HepG2 (cell line): ENCODE data around the gene ASIC2. TPM values are rescaled to one million over a fixed set of nuclear protein-coding genes. Genes with fewer than 3 reads are reported as not detected.

ENCODE experiments used
- ATAC-seq: fragments of 200-7000 bp; cut with Tn5 transposase; 3 replicates; pipeline ENCODE4 v1.9.1; 2020; ENCODE audit warnings: mild to moderate bottlenecking, moderate library complexity
- BruUV-seq: library from RNA; stranded (reverse); fragments of 400-500 nt; replicated peaks from 2 replicates; lab custom pipeline; 2021; lab: Mats Ljungman, UMichigan
- CTCF ChIA-PET: fragments of 300-600 bp; formaldehyde crosslinking; extraction: SDS; loops from one replicate; lab custom pipeline; 2021; ENCODE audit warnings: low total read pairs, inconsistent platforms, low intra/inter-chr PET ratio; lab: Yijun Ruan, JAX
- POLR2A ChIA-PET: fragments of 350-600 bp; sonication (Branson Sonifier 250); formaldehyde crosslinking; loops from one replicate; lab custom pipeline; 2020; ENCODE audit warnings: antibody characterized with exemption, inconsistent platforms; lab: Yijun Ruan, JAX
- DNase-seq: peaks from one replicate; pipeline ENCODE4 v3.0.0-alpha.2; 2015; ENCODE audit warnings: low spot score
- FAIRE-seq: peaks from 3 replicates; lab custom pipeline; 2011; peaks lifted over from hg19 to GRCh38; lab: Jason Lieb, UNC
- H2AFZ ChIP-seq: one replicate; pipeline ENCODE4 v1.6.1; 2011; ENCODE audit warnings: low read length, inconsistent platforms
- H3K27ac ChIP-seq: fragments of 300-600 bp; 3 replicates; pipeline ENCODE4 v1.8.0; 2011; ENCODE audit warnings: mixed run types, mild to moderate bottlenecking, mixed read lengths, low read length, inconsistent platforms; ENCODE audit not compliant: insufficient read depth; ENCODE audit errors: extremely low read length
- H3K27me3 ChIP-seq, 2 experiments: fragments of 200-600 bp in 1 of 2; 2 replicates in 1 of 2; 3 replicates in 1 of 2; pipeline versions ENCODE4 v1.6.0 to v1.8.0; 2011; ENCODE audit warnings: low read length in 2 of 2, mild to moderate bottlenecking in 2 of 2, moderate library complexity in 2 of 2, inconsistent platforms in 1 of 2; ENCODE audit not compliant: insufficient read depth in 2 of 2, control insufficient read depth in 1 of 2
- H3K36me3 ChIP-seq, 2 experiments: fragments of 200-600 bp in 1 of 2; replicated peaks in 1 of 2; 2 replicates in 1 of 2; 3 replicates in 1 of 2; pipeline versions ENCODE4 v1.5.1 to v1.8.0; 2011; ENCODE audit warnings: low read length in 2 of 2, inconsistent platforms in 1 of 2; ENCODE audit not compliant: insufficient read depth in 2 of 2, control insufficient read depth in 1 of 2
- H3K4me1 ChIP-seq: 2 replicates; pipeline ENCODE4 v1.5.1; 2012; ENCODE audit warnings: low read length, inconsistent platforms; ENCODE audit not compliant: insufficient read depth
- H3K4me2 ChIP-seq: 2 replicates; pipeline ENCODE4 v1.6.0; 2011; ENCODE audit warnings: low read depth, low read length, inconsistent platforms
- H3K4me3 ChIP-seq, 3 experiments: fragments of 200-600 bp in 1 of 3; sonication (generic), shearing (Covaris generic) in 1 of 3; replicated peaks in 1 of 3; 2 replicates each; pipeline ENCODE4 v1.5.1; 2011 to 2016; ENCODE audit warnings: low read length in 3 of 3, inconsistent platforms in 2 of 3, low read depth in 2 of 3, mild to moderate bottlenecking in 2 of 3, control low read depth in 1 of 3, mixed read lengths in 1 of 3; ENCODE audit not compliant: insufficient read depth in 1 of 3
- H3K79me2 ChIP-seq: one replicate; pipeline ENCODE4 v1.6.1; 2011; ENCODE audit warnings: low read length, inconsistent platforms; ENCODE audit not compliant: insufficient read depth
- H3K9ac ChIP-seq: 2 replicates; pipeline ENCODE4 v1.6.0; 2011; ENCODE audit warnings: mild to moderate bottlenecking, low read depth, low read length, inconsistent platforms; ENCODE audit not compliant: insufficient read depth
- H3K9me3 ChIP-seq: 2 replicates; pipeline ENCODE4 v1.5.1; 2012; ENCODE audit warnings: mild to moderate bottlenecking, low read length
- H4K20me1 ChIP-seq: 2 replicates; pipeline ENCODE4 v1.6.0; 2011; ENCODE audit warnings: inconsistent platforms, mild to moderate bottlenecking, low read length, moderate library complexity; ENCODE audit not compliant: insufficient read depth
- AFF4 ChIP-seq: sonication (generic); formaldehyde crosslinking; IDR thresholded peaks from 2 replicates; pipeline ENCODE4 v1.4.0; 2020; ENCODE audit warnings: missing genetic modification reagents
- CTCF ChIP-seq: sonication (generic); formaldehyde crosslinking; IDR thresholded peaks from 2 replicates; pipeline ENCODE4 v1.5.0; 2020; ENCODE audit warnings: mild to moderate bottlenecking, missing genetic modification reagents, moderate library complexity
- GATAD1 ChIP-seq: IDR thresholded peaks from 2 replicates; pipeline ENCODE4 v1.6.1; 2016; ENCODE audit warnings: missing genetic modification reagents, missing compliant biosample characterization
- IKZF1 ChIP-seq: fragments of 450-650 bp; IDR thresholded peaks from 2 replicates; pipeline ENCODE4 v1.7.1; 2016
- KAT7 ChIP-seq: IDR thresholded peaks from 2 replicates; pipeline ENCODE4 v1.6.1; 2018; ENCODE audit warnings: borderline replicate concordance, missing compliant biosample characterization
- LBX2 ChIP-seq: sonication (generic); formaldehyde crosslinking; IDR thresholded peaks from 2 replicates; pipeline ENCODE4 v1.5.0; 2020; ENCODE audit warnings: missing genetic modification reagents, mild to moderate bottlenecking, borderline replicate concordance
- MTF1 ChIP-seq: sonication (generic); formaldehyde crosslinking; IDR thresholded peaks from 2 replicates; pipeline ENCODE4 v1.5.0; 2020; ENCODE audit warnings: missing genetic modification reagents
- RNF2 ChIP-seq: fragments of 450-650 bp; conservative IDR thresholded peaks from 2 replicates; pipeline ENCODE4 v1.6.1; 2016; ENCODE audit warnings: low read depth
- ZKSCAN1 ChIP-seq: fragments of 150-350 bp; IDR thresholded peaks from 2 replicates; pipeline ENCODE4 v1.6.1; 2014; ENCODE audit warnings: low read length
- ZNF331 ChIP-seq: sonication (generic); formaldehyde crosslinking; IDR thresholded peaks from 2 replicates; pipeline ENCODE4 v1.4.0; 2020; ENCODE audit warnings: missing genetic modification reagents
- ZNF720 ChIP-seq: sonication (generic); formaldehyde crosslinking; IDR thresholded peaks from 2 replicates; pipeline ENCODE4 v1.4.0; 2020; ENCODE audit warnings: missing genetic modification reagents
- ZNF850 ChIP-seq: sonication (generic); formaldehyde crosslinking; conservative IDR thresholded peaks from 2 replicates; pipeline ENCODE4 v1.9.0; 2021; ENCODE audit warnings: mild to moderate bottlenecking, missing genetic modification reagents
- WGBS: methylation state at CpG from one replicate; pipeline ENCODE4 v1.1.6; 2017; ENCODE audit warnings: low lambda C conversion rate; 5-methylcytosine and 5-hydroxymethylcytosine counted together
- in situ Hi-C: cut with HindIII; loops from 2 replicates; pipeline ENCODE4 v1.10.0; 2017; ENCODE audit warnings: low pct_unique_long_range_greater_than_20kb; ENCODE audit not compliant: extremely low pct_ligation_motif_present
- intact Hi-C: fragments of 100-400 bp; cut with micrococcal nuclease; formaldehyde crosslinking; loops from one replicate; pipeline ENCODE4 v1.10.0; 2022; ENCODE audit not compliant: unreplicated experiment
- polyA plus RNA-seq, 8 experiments: library from polyadenylated mRNA; depleted of rRNA in 3 of 8; stranded (reverse) in 7 of 8; unstranded in 1 of 8; fragments of >200 nt; fragmentation: Illumina TruSeq in 4 of 8; extraction: Trizol in 4 of 8; gene quantifications; 2 replicates each; pipeline versions ENCODE4 v1.2.1 to v1.2.3, GENCODE V29; 2011 to 2016; ENCODE audit warnings: low read depth in 4 of 8, missing spikeins in 1 of 8, mixed read lengths in 1 of 8; ENCODE audit not compliant: insufficient read depth in 1 of 8
- total RNA-seq, 5 experiments: library from RNA; depleted of rRNA; stranded (reverse); fragments of >200 nt; fragmentation: Illumina TruSeq; extraction: Trizol; gene quantifications; 2 replicates each; pipeline ENCODE4 v1.2.3, GENCODE V29; 2016; ENCODE audit warnings: low read depth in 1 of 5
- TF ChIP-seq, protein P1 (sequence below): sonication (generic); formaldehyde crosslinking; IDR thresholded peaks from 2 replicates; pipeline ENCODE4 v1.5.1; 2020; ENCODE audit warnings: missing genetic modification reagents, mild to moderate bottlenecking, borderline replicate concordance
- TF ChIP-seq, protein P2 (sequence below): sonication (generic); formaldehyde crosslinking; IDR thresholded peaks from 2 replicates; pipeline ENCODE4 v1.5.0; 2020; ENCODE audit warnings: missing genetic modification reagents

The ASIC2 gene
- total and polyA plus RNA-seq, 2 of the 13 experiments (the other 11 are each of a cell fraction or from before 2014, with no cell fraction given): not detected

GRCh38 chr17:33288954-33289353, 4.1 kb downstream of the ASIC2 start (continued):
- peak; percentile 27 for TF ChIP-seq CTCF
- no peak for TF ChIP-seq IKZF1
- TF ChIP-seq, protein P1, sequence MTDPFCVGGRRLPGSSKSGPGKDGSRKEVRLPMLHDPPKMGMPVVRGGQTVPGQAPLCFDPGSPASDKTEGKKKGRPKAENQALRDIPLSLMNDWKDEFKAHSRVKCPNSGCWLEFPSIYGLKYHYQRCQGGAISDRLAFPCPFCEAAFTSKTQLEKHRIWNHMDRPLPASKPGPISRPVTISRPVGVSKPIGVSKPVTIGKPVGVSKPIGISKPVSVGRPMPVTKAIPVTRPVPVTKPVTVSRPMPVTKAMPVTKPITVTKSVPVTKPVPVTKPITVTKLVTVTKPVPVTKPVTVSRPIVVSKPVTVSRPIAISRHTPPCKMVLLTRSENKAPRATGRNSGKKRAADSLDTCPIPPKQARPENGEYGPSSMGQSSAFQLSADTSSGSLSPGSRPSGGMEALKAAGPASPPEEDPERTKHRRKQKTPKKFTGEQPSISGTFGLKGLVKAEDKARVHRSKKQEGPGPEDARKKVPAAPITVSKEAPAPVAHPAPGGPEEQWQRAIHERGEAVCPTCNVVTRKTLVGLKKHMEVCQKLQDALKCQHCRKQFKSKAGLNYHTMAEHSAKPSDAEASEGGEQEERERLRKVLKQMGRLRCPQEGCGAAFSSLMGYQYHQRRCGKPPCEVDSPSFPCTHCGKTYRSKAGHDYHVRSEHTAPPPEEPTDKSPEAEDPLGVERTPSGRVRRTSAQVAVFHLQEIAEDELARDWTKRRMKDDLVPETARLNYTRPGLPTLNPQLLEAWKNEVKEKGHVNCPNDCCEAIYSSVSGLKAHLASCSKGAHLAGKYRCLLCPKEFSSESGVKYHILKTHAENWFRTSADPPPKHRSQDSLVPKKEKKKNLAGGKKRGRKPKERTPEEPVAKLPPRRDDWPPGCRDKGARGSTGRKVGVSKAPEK (CRISPR knock-in tag): no peak

- H3K36me3 ChIP-seq: no peaks in the 10 kb centered on the region
- BruUV-seq: no TSS peak
- in situ Hi-C loops: no loop called here
- FAIRE-seq (no peak), ATAC-seq (no peak), DNase-seq (no peak)
- WGBS: 0% methylated on average over 2 of the region's 3 CpGs
- no peak overlapping the region for H2AFZ ChIP-seq
- H3K4me1 ChIP-seq: peaks cover 12% of the 10 kb centered on the region
- H3K9me3 ChIP-seq: no peaks in the 10 kb centered on the region
- ChIA-PET CTCF (no interaction called here), POLR2A (no interaction called here)
- H3K4me3 ChIP-seq: no peak overlapping the region
- H3K27me3 ChIP-seq: peaks cover 0 to 16% of the 10 kb centered on the region in 2 experiments; a peak in 3 of 5 replicates
- no peak overlapping the region for H3K9ac ChIP-seq
- no peaks in the 10 kb centered on the region for H4K20me1 ChIP-seq
- H3K79me2 ChIP-seq: no peaks in the 10 kb centered on the region
- H3K4me2 ChIP-seq: no peak overlapping the region
- intact Hi-C loops: no loop called here
- H3K27ac ChIP-seq: no peak overlapping the region
- TF ChIP-seq ZNF720: no peak
- TF ChIP-seq LBX2 (CRISPR knock-in tag): no peak
- no peak for TF ChIP-seq GATAD1 (CRISPR knock-in tag)
- TF ChIP-seq ZKSCAN1: no peak
- no peak for TF ChIP-seq KAT7 (CRISPR knock-in tag)
- no peak for TF ChIP-seq RNF2
- TF ChIP-seq MTF1 (CRISPR knock-in tag): no peak
- TF ChIP-seq ZNF850 (CRISPR knock-in tag): no peak
- no peak for TF ChIP-seq ZNF331 (CRISPR knock-in tag)
- no peak for TF ChIP-seq AFF4
- TF ChIP-seq, protein P2, sequence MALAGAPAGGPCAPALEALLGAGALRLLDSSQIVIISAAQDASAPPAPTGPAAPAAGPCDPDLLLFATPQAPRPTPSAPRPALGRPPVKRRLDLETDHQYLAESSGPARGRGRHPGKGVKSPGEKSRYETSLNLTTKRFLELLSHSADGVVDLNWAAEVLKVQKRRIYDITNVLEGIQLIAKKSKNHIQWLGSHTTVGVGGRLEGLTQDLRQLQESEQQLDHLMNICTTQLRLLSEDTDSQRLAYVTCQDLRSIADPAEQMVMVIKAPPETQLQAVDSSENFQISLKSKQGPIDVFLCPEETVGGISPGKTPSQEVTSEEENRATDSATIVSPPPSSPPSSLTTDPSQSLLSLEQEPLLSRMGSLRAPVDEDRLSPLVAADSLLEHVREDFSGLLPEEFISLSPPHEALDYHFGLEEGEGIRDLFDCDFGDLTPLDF (CRISPR knock-in tag): no peak
These were observed 5.9 kb downstream of the ASIC2 start for GRCh38 chr17:33287096-33287725.
